A549 (cell line): Measurements from ENCODE around the gene WFS1.

Experiments used
- CTCF ChIP-seq: fragments of >200 bp; sonication (Bioruptor Twin); formaldehyde crosslinking; IDR thresholded peaks from 3 replicates; pipeline ENCODE4 v1.5.1; 2016
- ELK1 ChIP-seq: fragments of 150-350 bp; IDR thresholded peaks from 2 replicates; pipeline ENCODE4 v1.6.1; 2014; ENCODE audit warnings: low read depth, mild to moderate bottlenecking, low read length
- EP300 ChIP-seq, 2 experiments: fragments of >200 bp; sonication (Bioruptor Twin); formaldehyde crosslinking; IDR thresholded peaks; 2 replicates in 1 of 2; 3 replicates in 1 of 2; pipeline ENCODE4 v1.6.1; 2016 to 2017
- FOSL2 ChIP-seq, 2 experiments: fragments of 450-650 bp in 1 of 2; fragments of >200 bp in 1 of 2; sonication (Bioruptor Twin) in 1 of 2; formaldehyde crosslinking; IDR thresholded peaks; 2 replicates each; pipeline versions ENCODE4 v1.5.0 to v1.6.1; 2016 to 2020; ENCODE audit warnings: mild to moderate bottlenecking in 1 of 2, moderate library complexity in 1 of 2
- HDAC2 ChIP-seq: fragments of 200-600 bp; sonication (generic); IDR thresholded peaks from 2 replicates; pipeline ENCODE4 v1.6.1; 2016
- MYC ChIP-seq: IDR thresholded peaks from 2 replicates; pipeline ENCODE4 v1.6.1; 2012; ENCODE audit warnings: mild to moderate bottlenecking, inconsistent platforms, low read length, improper control_type of control experiment, borderline replicate concordance
- NR3C1 ChIP-seq: fragments of >200 bp; sonication (Bioruptor Twin); formaldehyde crosslinking; IDR thresholded peaks from 3 replicates; pipeline ENCODE4 v1.6.1; 2017
- POLR2A ChIP-seq: IDR thresholded peaks from 2 replicates; pipeline ENCODE4 v1.6.1; 2012; ENCODE audit warnings: mild to moderate bottlenecking, low read length
- RCOR1 ChIP-seq: fragments of 150-350 bp; IDR thresholded peaks from 2 replicates; pipeline ENCODE4 v1.6.1; 2014; ENCODE audit warnings: antibody characterized with exemption, low read length, low read depth
- SMC3 ChIP-seq: fragments of >200 bp; sonication (Bioruptor Twin); formaldehyde crosslinking; IDR thresholded peaks from 3 replicates; pipeline ENCODE4 v1.6.1; 2018; ENCODE audit warnings: inconsistent platforms
- ZC3H11A ChIP-seq: fragments of 450-650 bp; IDR thresholded peaks from 2 replicates; pipeline ENCODE4 v1.6.1; 2014; ENCODE audit warnings: antibody characterized with exemption, mild to moderate bottlenecking

- no peak for TF ChIP-seq POLR2A
- no peak for TF ChIP-seq CTCF
- no peak for TF ChIP-seq ZC3H11A
- TF ChIP-seq NR3C1 = no peak
- no peak for TF ChIP-seq ELK1
- no peak for TF ChIP-seq MYC
- TF ChIP-seq SMC3 = no peak
- TF ChIP-seq EP300 (IDR thresholded peaks at IDR 0.05) = no peak
- no peak for TF ChIP-seq FOSL2 (IDR thresholded peaks at IDR 0.05)
- TF ChIP-seq FOSL2 (CRISPR knock-in tag; IDR thresholded peaks at IDR 0.05) = no peak
- no peak for TF ChIP-seq RCOR1
- no peak for TF ChIP-seq HDAC2
Measured at GRCh38 chr4:6345866-6346265, 76.2 kb downstream of the WFS1 start.
